GM12892 (cell line): ENCODE results near the gene OVOL3.

Source experiments
- POLR2A ChIP-seq: IDR thresholded peaks from 2 replicates; pipeline ENCODE4 v1.6.1; 2011; ENCODE audit warnings: low read depth, low read length, control low read depth
- POLR2AphosphoS5 ChIP-seq: IDR thresholded peaks from 2 replicates; pipeline ENCODE4 v1.6.1; 2011; ENCODE audit warnings: low read depth, low read length, control low read depth
- TAF1 ChIP-seq: IDR thresholded peaks from 2 replicates; pipeline ENCODE4 v1.6.1; 2011; ENCODE audit warnings: low read depth, mild to moderate bottlenecking, control low read depth, low read length, borderline replicate concordance

DNA sequence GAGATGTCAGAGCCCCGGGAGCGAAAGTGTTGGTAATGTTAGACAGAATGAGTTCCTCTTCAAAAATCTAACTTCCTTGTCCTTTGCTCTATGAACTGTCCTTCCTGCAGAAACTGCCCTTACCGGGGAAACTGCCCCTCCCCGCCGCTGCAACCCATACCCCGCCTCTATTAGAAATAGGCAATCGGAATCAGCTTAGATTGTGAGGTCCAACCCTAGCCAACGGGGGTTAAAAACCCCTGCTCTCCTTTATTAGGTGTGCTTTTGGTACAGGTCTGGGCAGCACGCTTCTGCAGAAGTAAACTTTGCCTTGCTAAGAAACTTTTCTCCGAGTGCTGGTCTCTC lies 17.4 kb downstream of the OVOL3 start:
- TF ChIP-seq POLR2AphosphoS5 (no peak), POLR2A (no peak), TAF1 (no peak)
